H1 (cell line): ENCODE measurements around the gene PPM1L. TPM values are rescaled to one million over a fixed set of nuclear protein-coding genes. Genes with fewer than 3 reads are reported as not detected.

Experiments used
- CTCF ChIA-PET: fragments of 300-600 bp; sonication (Branson Sonifier 250); formaldehyde crosslinking; loops from one replicate; lab custom pipeline; 2021; ENCODE audit not compliant: partially characterized antibody; lab: Charles Lee
- POLR2A ChIA-PET: fragments of 300-600 bp; sonication (Branson Sonifier 250); formaldehyde crosslinking; loops from one replicate; lab custom pipeline; 2021; ENCODE audit warnings: inconsistent platforms; ENCODE audit not compliant: partially characterized antibody; lab: Charles Lee
- DNase-seq, 2 experiments: peaks; one replicate each; pipeline versions ENCODE4 v3.0.0 to v3.0.0-alpha.2; 2010 to 2022; ENCODE audit warnings: low spot score in 2 of 2, low read depth in 1 of 2, mixed read lengths in 1 of 2
- FAIRE-seq: peaks from 2 replicates; lab custom pipeline; 2011; peaks lifted over from hg19 to GRCh38; lab: Jason Lieb, UNC
- H2AFZ ChIP-seq: 2 replicates; pipeline ENCODE4 v1.8.1; 2012; ENCODE audit warnings: low read length, inconsistent platforms
- H2AK5ac ChIP-seq: 2 replicates; pipeline ENCODE4 v1.6.1; 2013; ENCODE audit warnings: low read depth, low read length
- H2BK120ac ChIP-seq: replicated peaks from 2 replicates; pipeline ENCODE3; 2013; ENCODE audit warnings: low read depth, low read length, inconsistent platforms
- H2BK12ac ChIP-seq: 2 replicates; pipeline ENCODE4 v1.6.1; 2013; ENCODE audit warnings: low read depth, low read length
- H2BK15ac ChIP-seq: 2 replicates; pipeline ENCODE4 v1.6.1; 2013; ENCODE audit warnings: low read length
- H2BK20ac ChIP-seq: 2 replicates; pipeline ENCODE4 v1.6.1; 2013; ENCODE audit warnings: low read length
- H2BK5ac ChIP-seq: 2 replicates; pipeline ENCODE4 v1.6.1; 2013; ENCODE audit warnings: low read depth, low read length
- H3K14ac ChIP-seq: 2 replicates; pipeline ENCODE4 v1.6.1; 2013; ENCODE audit warnings: inconsistent platforms; ENCODE audit not compliant: insufficient read length
- H3K18ac ChIP-seq: 2 replicates; pipeline ENCODE4 v1.6.1; 2013; ENCODE audit warnings: low read length; ENCODE audit errors: extremely low read depth
- H3K23ac ChIP-seq: 2 replicates; pipeline ENCODE4 v1.6.1; 2013; ENCODE audit warnings: inconsistent platforms; ENCODE audit not compliant: insufficient read length
- H3K23me2 ChIP-seq: 2 replicates; pipeline ENCODE4 v1.6.1; 2013; ENCODE audit warnings: low read depth, low read length
- H3K27ac ChIP-seq: 2 replicates; pipeline ENCODE4 v1.6.1; 2011; ENCODE audit warnings: low read depth, low read length, inconsistent platforms
- H3K27me3 ChIP-seq, 4 experiments: replicated peaks in 1 of 4; 1 replicate in 1 of 4; 2 replicates in 3 of 4; pipeline versions ENCODE4 v1.6.1 to v1.8.1; 2011 to 2013; ENCODE audit warnings: low read length in 3 of 4, mild to moderate bottlenecking in 3 of 4, inconsistent platforms in 2 of 4, mixed read lengths in 2 of 4, moderate library complexity in 1 of 4; ENCODE audit not compliant: control insufficient read depth in 3 of 4, insufficient read depth in 3 of 4; ENCODE audit errors: extremely low read depth in 1 of 4
- H3K36me3 ChIP-seq, 4 experiments: 2 replicates each; pipeline versions ENCODE4 v1.6.1 to v1.8.1; 2011 to 2013; ENCODE audit warnings: mild to moderate bottlenecking in 4 of 4, low read length in 3 of 4, moderate library complexity in 2 of 4, control low read depth in 1 of 4, inconsistent platforms in 1 of 4; ENCODE audit not compliant: insufficient read depth in 4 of 4, control insufficient read depth in 2 of 4
- H3K4ac ChIP-seq: replicated peaks from 2 replicates; pipeline ENCODE3; 2013; ENCODE audit warnings: low read length, low read depth, mixed read lengths, inconsistent platforms; ENCODE audit not compliant: insufficient read length
- H3K4me1 ChIP-seq, 4 experiments: replicated peaks in 1 of 4; 1 replicate in 1 of 4; 2 replicates in 3 of 4; pipeline versions ENCODE4 v1.6.1 to v1.8.1; 2011 to 2013; ENCODE audit warnings: low read length in 3 of 4, inconsistent platforms in 2 of 4, mixed read lengths in 1 of 4; ENCODE audit not compliant: insufficient read depth in 4 of 4, control insufficient read depth in 3 of 4
- H3K4me2 ChIP-seq, 2 experiments: 2 replicates each; pipeline versions ENCODE4 v1.6.1 to v1.8.1; 2011 to 2013; ENCODE audit warnings: low read depth in 2 of 2, low read length in 2 of 2, control low read depth in 1 of 2, inconsistent platforms in 1 of 2, mild to moderate bottlenecking in 1 of 2; ENCODE audit not compliant: insufficient read depth in 1 of 2
- H3K4me3 ChIP-seq, 4 experiments: fragments of 200-600, 300-600 bp in 1 of 4; sonication (generic), shearing (Covaris generic), sonication (Bioruptor Twin) in 1 of 4; 2 replicates each; pipeline versions ENCODE4 v1.5.1 to v1.8.1; 2011 to 2016; ENCODE audit warnings: low read length in 4 of 4, low read depth in 3 of 4, control low read depth in 2 of 4, inconsistent platforms in 2 of 4, mild to moderate bottlenecking in 2 of 4, mixed read lengths in 1 of 4, moderate library complexity in 1 of 4; ENCODE audit not compliant: insufficient read depth in 2 of 4; ENCODE audit errors: extremely low read depth in 1 of 4
- H3K56ac ChIP-seq: replicated peaks from 2 replicates; pipeline ENCODE3; 2013; ENCODE audit warnings: low read depth, mild to moderate bottlenecking, mixed read lengths, low read length, inconsistent platforms; ENCODE audit not compliant: insufficient read length
- H3K79me1 ChIP-seq: 2 replicates; pipeline ENCODE4 v1.6.1; 2013; ENCODE audit warnings: low read depth, low read length, control low read depth
- H3K79me2 ChIP-seq, 2 experiments: 2 replicates each; pipeline versions ENCODE4 v1.6.1 to v1.8.1; 2012 to 2013; ENCODE audit warnings: low read length in 2 of 2, mild to moderate bottlenecking in 2 of 2, inconsistent platforms in 1 of 2; ENCODE audit not compliant: insufficient read depth in 2 of 2, control insufficient read depth in 1 of 2
- H3K9ac ChIP-seq, 4 experiments: replicated peaks in 1 of 4; 1 replicate in 1 of 4; 2 replicates in 3 of 4; pipeline versions ENCODE4 v1.6.1 to v1.8.1; 2011 to 2013; ENCODE audit warnings: low read depth in 3 of 4, low read length in 3 of 4, control low read depth in 2 of 4, mild to moderate bottlenecking in 2 of 4, moderate library complexity in 2 of 4, inconsistent platforms in 1 of 4; ENCODE audit errors: extremely low read depth in 1 of 4
- H3K9me3 ChIP-seq, 2 experiments: 2 replicates each; pipeline versions ENCODE4 v1.6.1 to v1.8.1; 2012 to 2013; ENCODE audit warnings: mild to moderate bottlenecking in 2 of 2, moderate library complexity in 2 of 2, control low read depth in 1 of 2, inconsistent platforms in 1 of 2, low read depth in 1 of 2, low read length in 1 of 2, mixed read lengths in 1 of 2; ENCODE audit not compliant: insufficient read depth in 2 of 2
- H4K20me1 ChIP-seq, 2 experiments: replicated peaks in 1 of 2; 2 replicates each; pipeline versions ENCODE3 to v1.8.1; 2011 to 2013; ENCODE audit warnings: inconsistent platforms in 2 of 2, low read length in 2 of 2, mild to moderate bottlenecking in 1 of 2; ENCODE audit not compliant: insufficient read depth in 2 of 2, control insufficient read depth in 1 of 2
- H4K5ac ChIP-seq: 2 replicates; pipeline ENCODE4 v1.6.1; 2013; ENCODE audit warnings: low read length, low read depth, mixed read lengths, inconsistent platforms; ENCODE audit not compliant: insufficient read length
- H4K8ac ChIP-seq: 2 replicates; pipeline ENCODE4 v1.8.0; 2013; ENCODE audit warnings: mild to moderate bottlenecking, moderate library complexity, low read length, inconsistent platforms; ENCODE audit not compliant: insufficient read depth; ENCODE audit errors: extremely low read depth
- H4K91ac ChIP-seq: replicated peaks from 2 replicates; pipeline ENCODE3; 2013; ENCODE audit warnings: low read length, mixed read lengths, inconsistent platforms; ENCODE audit not compliant: insufficient read length
- ASH2L ChIP-seq: fragments of 200-600, 300-600 bp; sonication (generic); IDR thresholded peaks from one replicate; pipeline ENCODE4 v1.7.1; 2017; ENCODE audit warnings: low read length
- BRCA1 ChIP-seq: IDR thresholded peaks from 2 replicates; pipeline ENCODE4 v1.6.1; 2012; ENCODE audit warnings: low read depth, low read length, improper control_type of control experiment
- CBX8 ChIP-seq: fragments of 300-800, 300-1000 bp; sonication (generic); IDR thresholded peaks from 2 replicates; pipeline ENCODE4 v1.7.1; 2016; ENCODE audit warnings: low read depth, low read length, borderline replicate concordance
- CHD2 ChIP-seq: IDR thresholded peaks from 2 replicates; pipeline ENCODE4 v1.6.1; 2012; ENCODE audit warnings: low read length, improper control_type of control experiment
- KDM4A ChIP-seq: IDR thresholded peaks from one replicate; pipeline ENCODE4 v1.7.1; 2012; ENCODE audit warnings: low read depth, mild to moderate bottlenecking, moderate library complexity, low read length, inconsistent platforms; ENCODE audit not compliant: severe bottlenecking
- POLR2A ChIP-seq, 2 experiments: IDR thresholded peaks; 1 replicate in 1 of 2; 2 replicates in 1 of 2; pipeline ENCODE4 v1.6.1; 2011; ENCODE audit warnings: low read depth in 2 of 2, low read length in 2 of 2, mild to moderate bottlenecking in 2 of 2; ENCODE audit errors: control extremely low read depth in 1 of 2
- SAP30 ChIP-seq: fragments of 300-600 bp; sonication (generic); IDR thresholded peaks from 2 replicates; pipeline ENCODE4 v1.7.1; 2012; ENCODE audit warnings: low read length, moderate library complexity, mild to moderate bottlenecking, inconsistent platforms; ENCODE audit not compliant: insufficient read depth, insufficient replicate concordance
- SP1 ChIP-seq: IDR thresholded peaks from 2 replicates; pipeline ENCODE4 v1.6.1; 2011; ENCODE audit warnings: low read depth, low read length
- TAF1 ChIP-seq: IDR thresholded peaks from 2 replicates; pipeline ENCODE4 v1.6.1; 2011; ENCODE audit warnings: mild to moderate bottlenecking, low read depth, low read length
- WGBS, 2 experiments: shearing (Covaris generic) in 1 of 2; methylation state at CpG; one replicate each; pipeline versions ENCODE4 v1.1.6 to v1.1.7; 2013 to 2015; ENCODE audit warnings: low lambda C conversion rate in 2 of 2, mixed read lengths in 2 of 2, inconsistent platforms in 1 of 2, low coverage in 1 of 2, missing lambda C conversion rate in 1 of 2; ENCODE audit not compliant: insufficient replicate concordance in 2 of 2, insufficient coverage in 1 of 2, insufficient read length in 1 of 2; ENCODE audit errors: extremely low coverage in 1 of 2, missing lambda C conversion rate in 1 of 2; 5-methylcytosine and 5-hydroxymethylcytosine counted together
- polyA plus RNA-seq, 7 experiments: library from polyadenylated mRNA; depleted of rRNA in 3 of 7; stranded (reverse) in 5 of 7; unstranded in 2 of 7; fragments of >200 nt in 5 of 7; fragments of 200-250 nt in 2 of 7; gene quantifications; 1 replicate in 5 of 7; 2 replicates in 1 of 7; 4 replicates in 1 of 7; pipeline versions ENCODE4 v1.2.1 to v1.2.3, GENCODE V29; 2011 to 2013; ENCODE audit warnings: missing spikeins in 2 of 7, mixed read lengths in 2 of 7
- total RNA-seq: library from RNA; stranded (reverse); fragmentation: NEBNext Ultra II Directional; extraction: Animal tissue kit (Norgen Biotek cat#: 25700); gene quantifications from 2 replicates; pipeline ENCODE4 v1.2.1, GENCODE V29; 2021

Gene PPM1L
- total and polyA plus RNA-seq, 2 of the 8 experiments (the other 6 are each of a cell fraction or from before 2014, with no cell fraction given): 2.8 to 18.1 TPM

- POLR2A ChIA-PET: interaction anchor here (1.2 kb wide), 1 partner anchor 148 kb away, joined by 3 read pairs; no protein-coding TSS in a partner anchor
- H2BK20ac ChIP-seq: no peak overlapping the region
- no peaks in the 10 kb centered on the region for H4K20me1 ChIP-seq
- H3K14ac ChIP-seq: no peak overlapping the region
- H3K4me3 ChIP-seq: no peak overlapping the region
- WGBS, 2 experiments: 96% methylated on average over 1 of the region's 1 CpG; no CpG with 5 or more reads in 1 of the 2 experiments
- H2BK120ac ChIP-seq: no peak overlapping the region
- H2AK5ac ChIP-seq: no peak overlapping the region
- TF ChIP-seq ASH2L: no peak
- no peak for TF ChIP-seq TAF1
- TF ChIP-seq SP1: no peak
- TF ChIP-seq BRCA1: no peak
- TF ChIP-seq KDM4A: no peak
- TF ChIP-seq POLR2A (IDR thresholded peaks at IDR 0.05; ENCODE audit: control extremely low read depth in 1 of 2, low read depth in 2 of 2, low read length in 2 of 2): no peak
- TF ChIP-seq CBX8: no peak
- no peak for TF ChIP-seq SAP30
- no peak for TF ChIP-seq CHD2
- TF ChIP-seq, all 59 proteins: peak for 0
- H2BK5ac ChIP-seq: no peak overlapping the region
- H3K36me3 ChIP-seq: no peaks in the 10 kb centered on the region; a peak in 1 of 8 replicates
- no peak overlapping the region for H2AFZ ChIP-seq
- FAIRE-seq (no peak), DNase-seq (no peak)
- H3K9me3 ChIP-seq: no peaks in the 10 kb centered on the region
- H4K91ac ChIP-seq: no peak overlapping the region
- no peak overlapping the region for H4K8ac ChIP-seq
- H3K79me1 ChIP-seq: no peaks in the 10 kb centered on the region
- H2BK15ac ChIP-seq: no peak overlapping the region
- H3K23ac ChIP-seq: no peak overlapping the region
- H3K9ac ChIP-seq: no peak overlapping the region
- H4K5ac ChIP-seq: no peak overlapping the region
- no peak overlapping the region for H3K4me2 ChIP-seq
- H3K27ac ChIP-seq: no peak overlapping the region
- no peak overlapping the region for H3K4ac ChIP-seq
- H3K79me2 ChIP-seq: no peaks in the 10 kb centered on the region
- H3K4me1 ChIP-seq: peaks cover 0 to 4% (median 0%) of the 10 kb centered on the region in 4 experiments; a peak in 1 of 7 replicates
- no peaks in the 10 kb centered on the region for H3K27me3 ChIP-seq
- no peak overlapping the region for H3K56ac ChIP-seq
- CTCF ChIA-PET: interaction anchor here (0.9 to 1.2 kb wide), 2 partner anchors 9 to 10 kb away, joined by 3 to 4 read pairs; no protein-coding TSS in a partner anchor
- H2BK12ac ChIP-seq: no peak overlapping the region
- H3K23me2 ChIP-seq: no peaks in the 10 kb centered on the region
- no peak overlapping the region for H3K18ac ChIP-seq
These were observed 316.2 kb downstream of the PPM1L start for GRCh38 chr3:161072211-161072621.
